RWPE2 (cell line): ENCODE measurements around the gene ARHGAP11A.
"Not testable (repeated sequence)": the region's sequence is repeated elsewhere in the genome, so short reads cannot be mapped to it uniquely, and the experiment has no call there.

ENCODE experiments used
- ATAC-seq: fragments of 200-7000 bp; cut with Tn5 transposase; 3 replicates; pipeline ENCODE4 v1.9.1; 2021; ENCODE audit warnings: low read depth
- DNase-seq: peaks from one replicate; pipeline ENCODE4 v3.0.0-alpha.2; 2020; ENCODE audit warnings: low spot score
- H3K27ac ChIP-seq: fragments of 450-650 bp; 2 replicates; pipeline ENCODE4 v1.5.1; 2017; ENCODE audit warnings: mild to moderate bottlenecking; ENCODE audit not compliant: poor library complexity, severe bottlenecking
- H3K27me3 ChIP-seq: fragments of 250-450 bp; sonication (Bioruptor Pico); 2 replicates; pipeline ENCODE4 v1.5.1; 2021; ENCODE audit warnings: mild to moderate bottlenecking, moderate library complexity; ENCODE audit not compliant: insufficient read depth, poor library complexity, severe bottlenecking
- H3K36me3 ChIP-seq: fragments of 250-450 bp; sonication (Bioruptor Pico); 2 replicates; pipeline ENCODE4 v1.5.1; 2020; ENCODE audit warnings: low read depth, mild to moderate bottlenecking, moderate library complexity
- H3K4me1 ChIP-seq: fragments of 250-450 bp; sonication (Bioruptor Pico); 2 replicates; pipeline ENCODE4 v1.5.1; 2021; ENCODE audit warnings: mild to moderate bottlenecking, moderate library complexity; ENCODE audit not compliant: insufficient read depth, poor library complexity, severe bottlenecking
- H3K4me3 ChIP-seq: fragments of 250-450 bp; sonication (Bioruptor Pico); 2 replicates; pipeline ENCODE4 v1.5.1; 2021; ENCODE audit warnings: mild to moderate bottlenecking, moderate library complexity; ENCODE audit not compliant: severe bottlenecking
- H3K9me3 ChIP-seq: fragments of 250-450 bp; sonication (Bioruptor Pico); 2 replicates; pipeline ENCODE4 v1.5.1; 2021; ENCODE audit warnings: mild to moderate bottlenecking, moderate library complexity; ENCODE audit not compliant: severe bottlenecking
- TF ChIP-seq, protein P1 (sequence below): fragments of 450-650 bp; IDR thresholded peaks from one replicate; pipeline ENCODE4 v1.5.1; 2017; ENCODE audit warnings: mild to moderate bottlenecking, moderate library complexity; ENCODE audit not compliant: poor library complexity, severe bottlenecking

ARHGAP11A gene, protein sequence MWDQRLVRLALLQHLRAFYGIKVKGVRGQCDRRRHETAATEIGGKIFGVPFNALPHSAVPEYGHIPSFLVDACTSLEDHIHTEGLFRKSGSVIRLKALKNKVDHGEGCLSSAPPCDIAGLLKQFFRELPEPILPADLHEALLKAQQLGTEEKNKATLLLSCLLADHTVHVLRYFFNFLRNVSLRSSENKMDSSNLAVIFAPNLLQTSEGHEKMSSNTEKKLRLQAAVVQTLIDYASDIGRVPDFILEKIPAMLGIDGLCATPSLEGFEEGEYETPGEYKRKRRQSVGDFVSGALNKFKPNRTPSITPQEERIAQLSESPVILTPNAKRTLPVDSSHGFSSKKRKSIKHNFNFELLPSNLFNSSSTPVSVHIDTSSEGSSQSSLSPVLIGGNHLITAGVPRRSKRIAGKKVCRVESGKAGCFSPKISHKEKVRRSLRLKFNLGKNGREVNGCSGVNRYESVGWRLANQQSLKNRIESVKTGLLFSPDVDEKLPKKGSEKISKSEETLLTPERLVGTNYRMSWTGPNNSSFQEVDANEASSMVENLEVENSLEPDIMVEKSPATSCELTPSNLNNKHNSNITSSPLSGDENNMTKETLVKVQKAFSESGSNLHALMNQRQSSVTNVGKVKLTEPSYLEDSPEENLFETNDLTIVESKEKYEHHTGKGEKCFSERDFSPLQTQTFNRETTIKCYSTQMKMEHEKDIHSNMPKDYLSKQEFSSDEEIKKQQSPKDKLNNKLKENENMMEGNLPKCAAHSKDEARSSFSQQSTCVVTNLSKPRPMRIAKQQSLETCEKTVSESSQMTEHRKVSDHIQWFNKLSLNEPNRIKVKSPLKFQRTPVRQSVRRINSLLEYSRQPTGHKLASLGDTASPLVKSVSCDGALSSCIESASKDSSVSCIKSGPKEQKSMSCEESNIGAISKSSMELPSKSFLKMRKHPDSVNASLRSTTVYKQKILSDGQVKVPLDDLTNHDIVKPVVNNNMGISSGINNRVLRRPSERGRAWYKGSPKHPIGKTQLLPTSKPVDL

DNA sequence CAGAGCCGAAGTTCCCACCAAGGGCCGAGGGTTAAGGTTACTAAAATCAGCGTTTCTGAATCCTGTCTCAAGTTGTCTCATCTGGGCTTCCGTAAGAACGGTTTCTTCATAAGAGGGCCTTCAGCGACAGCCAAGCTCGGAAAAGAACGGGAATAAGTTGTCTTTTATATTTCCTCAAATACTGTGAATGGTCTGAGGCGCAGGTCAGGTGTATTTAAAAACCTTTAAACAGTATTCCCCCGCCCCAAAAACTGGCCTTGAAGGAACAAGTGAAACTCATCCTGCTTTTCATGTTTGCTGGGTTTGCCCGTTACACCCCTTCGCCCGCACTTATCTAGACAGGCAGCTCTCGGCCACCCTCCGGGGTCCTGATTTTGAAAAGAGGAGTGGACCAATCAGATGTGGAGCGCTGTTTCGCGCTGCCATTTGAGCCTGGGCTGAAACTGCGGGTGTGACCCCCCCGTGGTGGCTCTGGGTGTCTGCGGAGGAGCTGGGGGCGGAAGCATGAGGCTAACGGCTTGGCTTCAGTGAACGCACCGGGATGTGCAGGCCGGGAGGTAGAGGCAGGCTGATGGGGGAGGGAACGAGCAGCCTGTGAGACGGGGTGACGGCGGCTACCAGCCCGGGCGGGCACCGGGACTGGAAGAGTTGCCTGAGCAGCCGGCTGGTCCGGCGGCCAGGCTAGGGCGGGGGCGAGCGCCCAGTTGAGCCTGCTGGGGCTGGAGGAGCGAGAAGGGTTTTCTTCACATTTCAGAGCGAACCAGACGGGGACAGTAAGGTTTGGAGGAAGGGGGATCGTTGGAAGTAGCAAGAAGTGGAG, at the start of gene ARHGAP11A:
Gene ARHGAP11A (plus strand): TSS at position 454 of the 820 bp plus-strand sequence. CDS start 708 bp downstream, outside the sequence.
- ATAC-seq = peak; percentile 66
- H3K27ac ChIP-seq = peak within 1 kb of the TSS; percentile 72
- H3K36me3 ChIP-seq = peaks cover 30% of the 10 kb centered on the region
- DNase-seq = peak; percentile 77
- H3K4me3 ChIP-seq = peak within 1 kb of the TSS; percentile 83
- not testable (repeated sequence) for H3K9me3 ChIP-seq, H3K27me3 ChIP-seq
- peaks cover 20% of the 10 kb centered on the region for H3K4me1 ChIP-seq

DNA sequence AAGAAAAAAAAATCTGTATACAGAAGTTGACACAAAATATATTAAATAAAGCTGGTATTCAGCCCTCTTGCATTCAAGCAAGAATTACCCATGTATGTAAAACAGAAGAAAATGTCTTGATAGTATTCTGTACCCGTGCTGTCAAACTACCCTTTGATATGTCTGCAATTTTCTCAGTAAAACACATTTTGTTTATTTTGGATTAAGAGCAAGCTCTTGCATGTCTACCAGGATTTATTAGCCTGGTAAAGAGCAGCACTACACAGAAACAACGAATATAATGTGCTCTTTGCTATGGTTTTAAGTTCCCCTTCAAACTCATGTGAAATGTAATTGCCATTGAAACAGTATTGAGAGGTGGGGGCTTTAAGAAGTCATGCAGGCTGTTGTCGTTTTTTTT, 46.3 kb upstream of the ARHGAP11A start:
- H3K4me3 ChIP-seq, H3K36me3 ChIP-seq, H3K27me3 ChIP-seq, H3K27ac ChIP-seq, H3K9me3 ChIP-seq, H3K4me1 ChIP-seq, DNase-seq: not testable (repeated sequence)
- ATAC-seq = 0 out of 3 replicates have a peak, but pooled peaks have one; percentile 21

DNA sequence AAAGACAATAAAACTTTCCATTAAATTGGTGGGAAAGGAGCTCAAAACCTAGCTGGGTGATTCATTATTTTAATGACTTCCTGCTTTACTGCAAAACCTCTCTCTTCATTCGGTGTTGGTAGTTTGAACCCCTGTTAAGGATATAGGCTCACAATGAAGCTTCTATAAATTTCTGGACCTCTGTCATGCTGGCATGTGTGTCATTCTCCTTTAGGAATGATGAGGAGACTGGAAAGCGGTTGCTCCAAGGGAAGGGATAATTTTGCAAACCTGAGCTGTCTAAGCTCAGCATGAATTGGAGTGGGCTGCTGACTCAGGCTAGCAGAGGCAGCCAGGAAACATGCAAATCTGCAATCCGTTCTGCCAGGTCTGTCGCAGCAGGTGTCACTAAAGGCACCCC, 36.8 kb upstream of the ARHGAP11A start:
- not testable (repeated sequence) for H3K27me3 ChIP-seq, ATAC-seq, H3K4me3 ChIP-seq, H3K27ac ChIP-seq, H3K9me3 ChIP-seq, DNase-seq, H3K36me3 ChIP-seq, H3K4me1 ChIP-seq

DNA sequence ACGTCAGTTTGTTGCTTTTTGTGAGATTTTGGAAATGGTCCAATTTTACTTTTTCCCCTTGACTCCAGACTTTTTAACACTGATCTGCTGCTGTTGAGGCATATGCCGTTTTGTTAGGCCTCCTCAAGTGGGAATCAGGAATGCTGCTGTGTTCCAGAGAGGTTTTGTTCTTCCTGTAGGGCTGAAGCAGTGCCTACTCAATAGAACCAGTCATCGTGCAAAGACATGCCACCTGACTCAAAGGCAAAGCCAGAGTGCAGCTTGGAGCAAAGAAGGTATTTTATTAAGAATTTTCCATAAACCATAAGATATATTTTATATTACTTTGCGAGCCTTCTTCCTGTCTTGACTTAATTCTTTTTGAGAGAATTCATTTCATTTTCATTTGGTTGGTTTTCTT, 29.5 kb upstream of the ARHGAP11A start:
- not testable (repeated sequence) for H3K4me1 ChIP-seq, H3K27ac ChIP-seq, DNase-seq, H3K9me3 ChIP-seq, H3K36me3 ChIP-seq, ATAC-seq, H3K27me3 ChIP-seq, H3K4me3 ChIP-seq

DNA sequence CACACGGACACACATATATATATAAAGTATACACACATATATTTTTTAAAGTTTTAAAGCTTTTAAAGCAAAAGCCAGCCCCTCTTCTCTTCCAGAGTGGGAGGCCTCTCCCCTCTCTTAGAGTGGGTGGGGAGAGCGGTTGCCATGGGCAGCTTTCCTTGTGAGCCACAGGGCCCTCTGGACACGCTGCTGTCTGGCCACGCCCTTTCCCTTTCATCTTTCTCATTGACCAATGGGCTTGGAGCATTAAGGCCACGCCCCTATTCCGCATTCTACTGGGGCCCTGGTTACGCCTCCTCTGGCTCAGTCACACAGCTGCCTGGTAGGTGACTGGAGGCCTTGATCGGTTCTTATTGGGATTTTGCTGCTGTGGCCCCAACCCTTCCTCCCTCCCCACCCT, 22.2 kb upstream of the ARHGAP11A start, which contains the start of gene GOLGA8N:
Gene GOLGA8N (plus strand): TSS at position 306 of the 400 bp plus-strand sequence.
- DNase-seq, ATAC-seq, H3K4me3 ChIP-seq, H3K4me1 ChIP-seq, H3K27ac ChIP-seq, H3K9me3 ChIP-seq, H3K27me3 ChIP-seq, H3K36me3 ChIP-seq: not testable (repeated sequence)

DNA sequence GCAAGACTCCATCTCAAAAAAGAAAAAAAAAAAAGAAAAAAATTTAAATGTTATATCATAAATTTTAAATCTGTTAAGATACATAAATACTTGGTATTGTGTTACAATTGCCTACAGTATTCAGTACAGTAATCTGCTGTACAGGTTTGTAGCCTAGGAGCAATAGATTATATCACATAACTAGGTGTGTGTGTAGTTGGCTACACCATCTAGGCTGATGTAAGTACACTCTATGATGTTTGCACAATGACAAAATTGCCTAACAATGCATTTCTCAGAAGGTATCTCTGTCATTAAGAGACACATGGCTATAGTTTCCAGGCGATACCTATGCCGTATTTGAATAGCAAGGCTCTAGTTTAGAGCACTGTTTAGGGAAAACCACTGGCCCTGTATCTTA, 5.8 kb upstream of the ARHGAP11A start:
- not testable (repeated sequence) for H3K36me3 ChIP-seq, H3K27ac ChIP-seq, DNase-seq, H3K4me1 ChIP-seq, ATAC-seq, H3K9me3 ChIP-seq, H3K4me3 ChIP-seq, H3K27me3 ChIP-seq

DNA sequence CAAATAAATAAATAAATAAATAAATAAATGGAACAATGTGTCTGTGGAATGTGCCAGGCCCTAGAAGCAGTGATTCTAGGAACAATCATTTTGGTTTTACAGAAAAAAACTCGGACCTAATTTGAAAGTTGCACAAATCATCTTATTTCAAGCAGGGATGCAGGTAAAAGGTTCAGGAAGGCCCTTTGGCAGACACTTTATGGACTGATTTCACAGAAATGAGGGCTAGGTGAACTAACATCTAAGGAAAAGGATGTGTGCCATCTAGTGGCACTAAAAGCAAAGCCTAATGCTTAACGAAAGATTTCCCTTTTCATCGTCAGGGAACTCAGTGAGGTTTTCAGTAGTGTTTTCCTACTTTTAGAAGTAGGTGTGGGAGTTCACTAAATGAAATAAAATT, 4.6 kb upstream of the ARHGAP11A start:
- TF ChIP-seq, protein P1, sequence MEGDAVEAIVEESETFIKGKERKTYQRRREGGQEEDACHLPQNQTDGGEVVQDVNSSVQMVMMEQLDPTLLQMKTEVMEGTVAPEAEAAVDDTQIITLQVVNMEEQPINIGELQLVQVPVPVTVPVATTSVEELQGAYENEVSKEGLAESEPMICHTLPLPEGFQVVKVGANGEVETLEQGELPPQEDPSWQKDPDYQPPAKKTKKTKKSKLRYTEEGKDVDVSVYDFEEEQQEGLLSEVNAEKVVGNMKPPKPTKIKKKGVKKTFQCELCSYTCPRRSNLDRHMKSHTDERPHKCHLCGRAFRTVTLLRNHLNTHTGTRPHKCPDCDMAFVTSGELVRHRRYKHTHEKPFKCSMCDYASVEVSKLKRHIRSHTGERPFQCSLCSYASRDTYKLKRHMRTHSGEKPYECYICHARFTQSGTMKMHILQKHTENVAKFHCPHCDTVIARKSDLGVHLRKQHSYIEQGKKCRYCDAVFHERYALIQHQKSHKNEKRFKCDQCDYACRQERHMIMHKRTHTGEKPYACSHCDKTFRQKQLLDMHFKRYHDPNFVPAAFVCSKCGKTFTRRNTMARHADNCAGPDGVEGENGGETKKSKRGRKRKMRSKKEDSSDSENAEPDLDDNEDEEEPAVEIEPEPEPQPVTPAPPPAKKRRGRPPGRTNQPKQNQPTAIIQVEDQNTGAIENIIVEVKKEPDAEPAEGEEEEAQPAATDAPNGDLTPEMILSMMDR = peak; percentile 49
- not testable (repeated sequence) for H3K27ac ChIP-seq, H3K4me3 ChIP-seq, H3K9me3 ChIP-seq, H3K27me3 ChIP-seq, DNase-seq, H3K36me3 ChIP-seq, H3K4me1 ChIP-seq
- peak; percentile 48 for ATAC-seq

DNA sequence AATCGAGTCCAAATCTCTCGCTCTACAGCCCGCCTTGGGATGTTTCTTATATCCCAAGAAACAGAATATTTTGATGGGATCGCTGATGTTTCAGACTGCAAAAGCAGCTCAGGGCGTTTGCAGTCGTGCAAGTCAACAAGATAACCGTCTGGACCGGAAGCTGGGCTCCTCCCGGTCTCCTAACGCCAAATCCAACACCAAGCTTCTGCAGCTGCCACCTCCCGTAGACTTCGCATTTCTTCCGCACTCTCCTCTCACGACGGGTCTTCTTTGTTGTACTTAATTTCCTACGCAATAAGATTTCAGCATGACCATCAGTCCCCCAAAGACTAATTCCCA, 623 bp upstream of the ARHGAP11A start:
- peaks cover 28% of the 10 kb centered on the region for H3K36me3 ChIP-seq
- DNase-seq (peak; percentile 74), ATAC-seq (peak; percentile 59)
- H3K9me3 ChIP-seq, H3K27me3 ChIP-seq: not testable (repeated sequence)
- H3K27ac ChIP-seq = peak overlapping the region; percentile 72
- peak overlapping the region; percentile 83 for H3K4me3 ChIP-seq
- H3K4me1 ChIP-seq = peaks cover 20% of the 10 kb centered on the region

DNA sequence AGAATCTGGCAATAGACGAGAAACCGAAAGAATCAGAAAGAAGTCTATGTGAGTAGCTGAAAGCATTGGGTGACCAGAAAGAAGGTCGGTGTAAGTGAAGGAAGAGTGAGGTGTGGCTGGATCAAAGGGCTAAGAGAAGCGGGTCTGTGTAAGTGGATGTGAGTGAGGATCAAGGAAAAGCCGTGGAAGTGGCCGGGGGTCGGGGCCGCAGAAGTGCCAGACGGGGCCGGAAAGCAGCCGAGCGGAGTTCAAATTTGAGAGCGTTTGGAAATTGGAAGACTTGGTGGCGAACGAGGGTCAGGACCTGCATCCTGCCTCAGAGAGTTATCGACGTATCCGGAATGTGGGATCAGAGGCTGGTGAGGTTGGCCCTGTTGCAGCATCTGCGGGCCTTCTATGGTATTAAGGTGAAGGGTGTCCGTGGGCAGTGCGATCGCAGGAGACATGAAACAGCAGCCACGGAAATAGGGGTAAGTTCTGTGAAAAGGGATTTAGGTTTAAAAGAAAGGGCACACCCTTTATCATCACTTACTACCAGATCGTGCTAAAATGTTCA, 645 bp downstream of the ARHGAP11A start:
- peaks cover 34% of the 10 kb centered on the region for H3K36me3 ChIP-seq
- H3K27ac ChIP-seq = peak overlapping the region; percentile 72
- not testable (repeated sequence) for H3K9me3 ChIP-seq, DNase-seq, H3K27me3 ChIP-seq
- peak; percentile 57 for ATAC-seq
- H3K4me3 ChIP-seq = peak overlapping the region; percentile 83
- peaks cover 20% of the 10 kb centered on the region for H3K4me1 ChIP-seq
